Mesendoderm (in vitro differentiated cells): Measurements from ENCODE around the gene SPANXD.

Experiments used
- DNase-seq: peaks from one replicate; pipeline ENCODE4 v3.0.0; 2013
- H2AK5ac ChIP-seq: 2 replicates; pipeline ENCODE4 v1.6.1; 2013; ENCODE audit warnings: low read length, inconsistent platforms
- H2BK120ac ChIP-seq: 2 replicates; pipeline ENCODE4 v1.6.1; 2013; ENCODE audit warnings: low read depth, mild to moderate bottlenecking, low read length, moderate library complexity, mixed read lengths
- H2BK15ac ChIP-seq: replicated peaks from 2 replicates; pipeline ENCODE4 v1.6.1; 2013; ENCODE audit warnings: low read depth, mild to moderate bottlenecking, moderate library complexity
- H2BK5ac ChIP-seq: 2 replicates; pipeline ENCODE4 v1.6.1; 2013; ENCODE audit warnings: low read length, inconsistent platforms
- H3K18ac ChIP-seq: 2 replicates; pipeline ENCODE4 v1.6.1; 2013; ENCODE audit warnings: mild to moderate bottlenecking, low read length, mixed read lengths
- H3K23ac ChIP-seq: one replicate; pipeline ENCODE4 v1.6.1; 2013; ENCODE audit warnings: low read length
- H3K27ac ChIP-seq: 2 replicates; pipeline ENCODE4 v1.5.1; 2013; ENCODE audit warnings: low read depth, mild to moderate bottlenecking, inconsistent platforms, low read length, moderate library complexity
- H3K27me3 ChIP-seq: 2 replicates; pipeline ENCODE4 v1.6.1; 2013; ENCODE audit warnings: low read length, control low read depth, mild to moderate bottlenecking, inconsistent platforms; ENCODE audit not compliant: insufficient read depth, poor library complexity
- H3K36me3 ChIP-seq: 2 replicates; pipeline ENCODE4 v1.6.1; 2013; ENCODE audit warnings: low read length, inconsistent platforms; ENCODE audit not compliant: control insufficient read depth, insufficient read depth
- H3K4ac ChIP-seq: one replicate; pipeline ENCODE4 v1.6.1; 2013; ENCODE audit warnings: low read depth, mild to moderate bottlenecking, low read length, moderate library complexity
- H3K4me1 ChIP-seq: 2 replicates; pipeline ENCODE4 v1.6.1; 2013; ENCODE audit warnings: low read depth, low read length, inconsistent platforms; ENCODE audit not compliant: control insufficient read depth
- H3K4me2 ChIP-seq: 2 replicates; pipeline ENCODE4 v1.6.1; 2013; ENCODE audit warnings: low read length
- H3K4me3 ChIP-seq: 2 replicates; pipeline ENCODE4 v1.5.1; 2013; ENCODE audit warnings: mild to moderate bottlenecking, low read length
- H3K56ac ChIP-seq: one replicate; pipeline ENCODE4 v1.6.1; 2013; ENCODE audit warnings: low read length
- H3K79me1 ChIP-seq: 2 replicates; pipeline ENCODE4 v1.6.1; 2013; ENCODE audit warnings: low read length, inconsistent platforms
- H3K79me2 ChIP-seq: 2 replicates; pipeline ENCODE4 v1.6.1; 2013; ENCODE audit warnings: mild to moderate bottlenecking, low read length; ENCODE audit not compliant: control insufficient read depth, insufficient read depth
- H3K9ac ChIP-seq: 2 replicates; pipeline ENCODE4 v1.6.1; 2013; ENCODE audit warnings: low read length, inconsistent platforms
- H4K5ac ChIP-seq: one replicate; pipeline ENCODE4 v1.6.1; 2013; ENCODE audit warnings: low read length
- H4K8ac ChIP-seq: one replicate; pipeline ENCODE4 v1.6.1; 2013; ENCODE audit warnings: low read depth, mild to moderate bottlenecking, control low read depth, low read length, moderate library complexity
- WGBS: extraction: QIAGEN DNeasy Blood & Tissue Kit; methylation state at CpG from one replicate; pipeline ENCODE4 v1.1.7; 2013; ENCODE audit warnings: low lambda C conversion rate, missing lambda C conversion rate; ENCODE audit not compliant: insufficient coverage; ENCODE audit errors: extremely low coverage; 5-methylcytosine and 5-hydroxymethylcytosine counted together

The SPANXD gene

DNA sequence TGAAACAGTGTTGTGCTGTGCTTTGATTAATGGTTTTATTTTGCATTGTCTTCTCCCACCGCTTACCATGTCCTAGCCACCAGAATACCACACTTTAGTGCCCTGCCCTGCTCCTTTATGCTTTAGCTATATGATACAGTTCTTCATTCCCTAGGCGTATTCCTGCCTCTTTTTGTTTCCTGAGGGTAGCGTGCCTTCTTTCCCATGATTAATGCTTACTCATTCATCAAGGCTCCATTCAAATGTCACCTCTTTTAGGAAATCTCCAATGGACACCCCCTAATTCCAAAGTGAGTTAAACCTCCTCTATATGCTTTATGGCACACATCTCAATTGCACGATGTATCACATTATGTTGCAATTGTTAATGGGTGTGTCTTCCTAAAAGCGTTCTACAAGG lies 46.3 kb downstream of the SPANXD start:
- Histone ChIP-seq H3K56ac (no peak overlapping the region), H3K4ac (no peak overlapping the region), H3K18ac (no peak overlapping the region), H3K9ac (no peak overlapping the region), H4K8ac (no peak overlapping the region), H3K4me2 (no peak overlapping the region), H3K79me1 (no peaks in the 10 kb centered on the region), H3K23ac (no peak overlapping the region), H3K4me1 (no peaks in the 10 kb centered on the region), H2BK5ac (no peak overlapping the region), H2BK15ac (no peak overlapping the region), H2AK5ac (no peak overlapping the region), H3K36me3 (no peaks in the 10 kb centered on the region), H3K27ac (no peak overlapping the region), H3K27me3 (no peaks in the 10 kb centered on the region), H4K5ac (no peak overlapping the region), H2BK120ac (no peak overlapping the region), H3K79me2 (no peaks in the 10 kb centered on the region), H3K4me3 (no peak overlapping the region)
- no peak for DNase-seq
- WGBS: no CpG with 5 or more reads among the region's 5 CpGs
